Activated CD4-positive, alpha-beta T cell treated with anti-CD3 and anti-CD28 coated beads, Interleukin-2, amount 10 ng/mL, durations not matched to agents 7 days and 5 days (primary cell): Measurements from ENCODE around the gene TBC1D22A. TPM values are rescaled to one million over a fixed set of nuclear protein-coding genes. Genes with fewer than 3 reads are reported as not detected.
A peak's percentile ranks its signal among the peaks of the same experiment; 100 is the strongest.
"Not testable (repeated sequence)": the region's sequence is repeated elsewhere in the genome, so short reads cannot be mapped to it uniquely, and the experiment has no call there.

Experiments used
- CTCF ChIA-PET: fragments of 350-600 bp; sonication (Branson Sonifier 250); formaldehyde crosslinking; loops from one replicate; lab custom pipeline; 2021; ENCODE audit warnings: antibody characterized with exemption; lab: Charles Lee
- POLR2A ChIA-PET: fragments of 350-600 bp; sonication (Branson Sonifier 250); formaldehyde crosslinking; loops from one replicate; lab custom pipeline; 2021; ENCODE audit warnings: antibody characterized with exemption; lab: Charles Lee
- DNase-seq: peaks from one replicate; pipeline ENCODE4 v3.0.0-alpha.2; 2020
- H3K27ac Mint-ChIP-seq: one replicate; pipeline ENCODE4 v1.8.0; 2021; ENCODE audit warnings: mild to moderate bottlenecking, moderate library complexity, mixed read lengths
- H3K27me3 Mint-ChIP-seq: one replicate; pipeline ENCODE4 v1.8.0; 2021; ENCODE audit warnings: mixed read lengths
- H3K36me3 Mint-ChIP-seq: one replicate; pipeline ENCODE4 v1.8.0; 2021; ENCODE audit warnings: low read depth, mixed read lengths
- H3K4me1 Mint-ChIP-seq: one replicate; pipeline ENCODE4 v1.8.0; 2021; ENCODE audit warnings: mixed read lengths
- H3K4me3 Mint-ChIP-seq: one replicate; pipeline ENCODE4 v1.8.0; 2021; ENCODE audit warnings: mild to moderate bottlenecking, moderate library complexity, mixed read lengths
- H3K9me3 Mint-ChIP-seq: one replicate; pipeline ENCODE4 v1.8.0; 2021; ENCODE audit warnings: mixed read lengths
- total RNA-seq, 2 experiments: library from RNA; stranded (reverse); gene quantifications; one replicate each; pipeline ENCODE4 v1.2.3, GENCODE V29; 2021

The TBC1D22A gene
- total RNA-seq, 2 experiments from 2014 or later: 34.1 to 39.2 TPM

DNA sequence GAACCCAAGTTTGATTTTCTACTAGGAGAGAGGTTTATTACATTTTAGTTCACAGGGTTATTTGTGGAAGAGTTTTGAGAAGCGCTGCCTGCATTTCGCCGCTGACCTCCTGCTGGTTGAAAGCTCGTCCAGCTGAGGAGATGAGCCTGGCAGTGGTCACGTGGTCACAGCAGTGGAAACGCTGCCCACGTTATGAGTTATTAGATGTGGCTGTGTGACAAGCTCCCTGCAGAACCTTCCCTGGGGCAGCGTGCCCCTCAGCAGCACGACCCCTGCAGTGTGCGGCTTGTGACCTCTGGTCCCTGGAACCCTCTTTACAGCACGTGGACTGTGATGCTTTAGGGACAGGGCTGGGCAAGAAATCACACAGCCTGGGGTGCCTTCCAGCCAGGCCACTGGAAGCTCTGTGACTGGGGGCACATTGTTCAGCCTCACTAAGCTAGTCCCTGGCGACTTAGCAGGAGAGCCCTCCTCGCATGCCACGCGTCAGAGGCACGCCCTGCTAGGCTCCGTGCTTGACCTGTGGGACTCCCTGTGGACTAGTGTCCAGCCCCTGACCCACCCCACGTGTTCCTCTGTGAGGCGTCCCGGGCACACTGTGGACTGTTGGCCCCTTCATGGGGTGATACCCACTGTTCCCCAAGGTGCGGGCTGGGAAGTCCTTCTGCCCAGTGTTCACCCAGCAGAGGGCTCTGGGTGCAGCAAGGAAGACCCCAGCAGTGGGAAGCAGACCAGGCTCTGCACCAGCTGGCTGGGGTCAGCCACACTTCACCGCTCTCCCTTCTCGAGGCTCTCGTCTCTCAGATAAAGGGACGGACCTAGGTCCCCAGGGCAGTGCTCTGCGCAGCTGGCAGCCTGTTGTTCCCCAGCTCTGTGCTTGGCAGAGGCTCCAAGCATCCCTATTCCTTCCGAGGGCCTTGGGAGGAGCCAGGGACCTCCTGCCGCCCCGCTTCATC, 349.5 kb downstream of the TBC1D22A start:
- Mint-ChIP-seq H3K27ac (no peak overlapping the region), H3K9me3 (no peaks in the 10 kb centered on the region), H3K4me1 (no peaks in the 10 kb centered on the region), H3K36me3 (no peaks in the 10 kb centered on the region), H3K4me3 (no peak overlapping the region), H3K27me3 (no peaks in the 10 kb centered on the region)
- POLR2A ChIA-PET: no interaction called here
- CTCF ChIA-PET: no interaction called here
- DNase-seq: no peak

- ChIA-PET CTCF (no interaction called here), POLR2A (no interaction called here)
- no peak for DNase-seq
- H3K9me3 Mint-ChIP-seq: no peaks in the 10 kb centered on the region
- H3K4me1 Mint-ChIP-seq: no peaks in the 10 kb centered on the region
- no peaks in the 10 kb centered on the region for H3K27me3 Mint-ChIP-seq
- H3K36me3 Mint-ChIP-seq: no peaks in the 10 kb centered on the region
- H3K27ac Mint-ChIP-seq: no peak overlapping the region
- H3K4me3 Mint-ChIP-seq: no peak overlapping the region
These were observed 350.1 kb downstream of the TBC1D22A start for GRCh38 chr22:47112582-47112965.

- ChIA-PET CTCF (no interaction called here), POLR2A (no interaction called here)
- no peak overlapping the region for H3K27ac Mint-ChIP-seq
- DNase-seq: no peak
- no peak overlapping the region for H3K4me3 Mint-ChIP-seq
- no peaks in the 10 kb centered on the region for H3K27me3 Mint-ChIP-seq
- no peaks in the 10 kb centered on the region for H3K4me1 Mint-ChIP-seq
- no peaks in the 10 kb centered on the region for H3K36me3 Mint-ChIP-seq
- no peaks in the 10 kb centered on the region for H3K9me3 Mint-ChIP-seq
These were observed 350.8 kb downstream of the TBC1D22A start for GRCh38 chr22:47112994-47113852.

- CTCF ChIA-PET: no interaction called here
- no peak overlapping the region for H3K4me3 Mint-ChIP-seq
- no peaks in the 10 kb centered on the region for H3K36me3 Mint-ChIP-seq
- POLR2A ChIA-PET: no interaction called here
- H3K9me3 Mint-ChIP-seq: no peaks in the 10 kb centered on the region
- H3K27ac Mint-ChIP-seq: peak overlapping the region; percentile 52
- no peaks in the 10 kb centered on the region for H3K4me1 Mint-ChIP-seq
- no peak for DNase-seq
- H3K27me3 Mint-ChIP-seq: no peaks in the 10 kb centered on the region
These were observed 351.5 kb downstream of the TBC1D22A start for GRCh38 chr22:47113853-47114415.

DNA sequence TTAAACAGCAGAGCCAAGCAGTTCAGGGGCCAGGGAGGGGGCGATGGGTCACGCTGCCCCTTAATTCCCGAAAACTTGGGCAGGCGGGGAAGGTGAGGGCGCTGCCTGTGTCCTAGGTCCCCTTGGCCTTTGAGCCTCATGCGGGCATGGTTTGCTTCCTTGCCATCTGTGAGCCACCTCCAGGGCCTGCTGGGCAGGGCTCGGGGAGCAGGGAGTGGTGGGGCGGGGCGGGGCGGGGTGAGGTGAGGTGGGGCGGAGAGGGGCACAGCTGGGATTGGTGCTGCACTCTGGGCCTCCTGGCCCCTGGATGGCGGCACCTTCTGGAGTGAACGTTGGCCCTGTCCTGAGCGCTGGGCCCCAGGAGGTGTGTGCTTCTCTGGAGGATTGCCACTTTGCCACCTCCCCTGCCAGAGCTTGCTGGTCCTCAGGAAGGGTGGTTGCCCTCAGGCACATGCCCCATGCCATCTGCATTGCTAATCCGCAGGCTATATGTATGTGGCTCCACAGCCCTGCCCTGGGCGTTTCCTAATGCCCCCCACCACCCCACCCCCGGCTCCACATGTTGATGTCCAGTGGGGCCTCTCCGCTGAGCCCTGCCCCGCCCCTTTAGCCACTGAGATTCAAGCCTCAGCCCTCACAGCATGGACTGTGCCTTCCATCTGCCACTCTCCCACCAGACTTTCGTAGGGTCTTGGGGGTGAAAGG, 352.5 kb downstream of the TBC1D22A start:
- Mint-ChIP-seq H3K4me3 (no peak overlapping the region), H3K9me3 (no peaks in the 10 kb centered on the region), H3K4me1 (no peaks in the 10 kb centered on the region), H3K27me3 (no peaks in the 10 kb centered on the region), H3K27ac (no peak overlapping the region), H3K36me3 (no peaks in the 10 kb centered on the region)
- ChIA-PET POLR2A (no interaction called here), CTCF (no interaction called here)
- no peak for DNase-seq

DNA sequence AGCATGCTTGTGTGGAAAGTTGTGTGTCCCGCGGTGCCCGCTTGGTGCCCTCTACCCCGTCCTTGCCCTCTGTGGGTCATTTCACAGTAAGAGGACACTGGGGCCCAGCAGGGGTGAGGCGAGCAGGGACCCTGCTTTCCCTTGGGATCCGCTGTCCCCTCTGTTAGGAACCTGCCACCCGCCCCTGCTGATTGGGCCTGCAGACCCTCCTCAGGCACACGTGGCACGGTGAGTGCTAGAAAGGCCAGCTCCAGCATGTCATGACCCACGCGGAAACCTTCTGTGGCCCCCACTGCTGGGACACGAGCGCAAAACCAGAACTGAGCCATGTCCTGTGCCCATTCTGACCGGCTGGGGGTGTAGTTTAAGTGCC, 353.1 kb downstream of the TBC1D22A start:
- no peaks in the 10 kb centered on the region for H3K27me3 Mint-ChIP-seq
- H3K27ac Mint-ChIP-seq: no peak overlapping the region
- H3K9me3 Mint-ChIP-seq: no peaks in the 10 kb centered on the region
- H3K4me1 Mint-ChIP-seq: no peaks in the 10 kb centered on the region
- H3K4me3 Mint-ChIP-seq: no peak overlapping the region
- H3K36me3 Mint-ChIP-seq: no peaks in the 10 kb centered on the region
- ChIA-PET POLR2A (no interaction called here), CTCF (no interaction called here)
- no peak for DNase-seq

DNA sequence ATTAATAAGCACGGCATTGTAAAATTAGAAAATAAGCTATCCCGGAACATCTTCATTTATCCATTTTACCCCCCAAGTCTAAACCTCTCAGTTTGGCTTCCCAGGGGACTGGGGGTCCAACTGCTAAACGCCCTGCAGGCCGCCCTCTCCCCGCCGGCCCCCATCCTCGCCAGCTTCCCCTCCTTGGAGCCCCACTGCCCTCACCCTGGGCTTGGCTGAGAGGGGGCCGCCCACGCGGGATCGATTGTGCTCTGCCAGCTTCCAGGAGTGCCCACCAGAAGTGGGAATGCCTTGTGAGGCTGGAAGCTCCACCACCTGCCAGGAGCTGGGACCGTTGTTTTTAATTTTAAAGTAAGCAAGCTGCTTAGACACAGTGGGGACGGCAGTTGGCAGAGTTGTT, 353.5 kb downstream of the TBC1D22A start:
- ChIA-PET POLR2A (no interaction called here), CTCF (no interaction called here)
- no peak overlapping the region for H3K27ac Mint-ChIP-seq
- H3K36me3 Mint-ChIP-seq: no peaks in the 10 kb centered on the region
- H3K4me3 Mint-ChIP-seq: no peak overlapping the region
- no peaks in the 10 kb centered on the region for H3K4me1 Mint-ChIP-seq
- DNase-seq: no peak
- no peaks in the 10 kb centered on the region for H3K27me3 Mint-ChIP-seq
- no peaks in the 10 kb centered on the region for H3K9me3 Mint-ChIP-seq

DNA sequence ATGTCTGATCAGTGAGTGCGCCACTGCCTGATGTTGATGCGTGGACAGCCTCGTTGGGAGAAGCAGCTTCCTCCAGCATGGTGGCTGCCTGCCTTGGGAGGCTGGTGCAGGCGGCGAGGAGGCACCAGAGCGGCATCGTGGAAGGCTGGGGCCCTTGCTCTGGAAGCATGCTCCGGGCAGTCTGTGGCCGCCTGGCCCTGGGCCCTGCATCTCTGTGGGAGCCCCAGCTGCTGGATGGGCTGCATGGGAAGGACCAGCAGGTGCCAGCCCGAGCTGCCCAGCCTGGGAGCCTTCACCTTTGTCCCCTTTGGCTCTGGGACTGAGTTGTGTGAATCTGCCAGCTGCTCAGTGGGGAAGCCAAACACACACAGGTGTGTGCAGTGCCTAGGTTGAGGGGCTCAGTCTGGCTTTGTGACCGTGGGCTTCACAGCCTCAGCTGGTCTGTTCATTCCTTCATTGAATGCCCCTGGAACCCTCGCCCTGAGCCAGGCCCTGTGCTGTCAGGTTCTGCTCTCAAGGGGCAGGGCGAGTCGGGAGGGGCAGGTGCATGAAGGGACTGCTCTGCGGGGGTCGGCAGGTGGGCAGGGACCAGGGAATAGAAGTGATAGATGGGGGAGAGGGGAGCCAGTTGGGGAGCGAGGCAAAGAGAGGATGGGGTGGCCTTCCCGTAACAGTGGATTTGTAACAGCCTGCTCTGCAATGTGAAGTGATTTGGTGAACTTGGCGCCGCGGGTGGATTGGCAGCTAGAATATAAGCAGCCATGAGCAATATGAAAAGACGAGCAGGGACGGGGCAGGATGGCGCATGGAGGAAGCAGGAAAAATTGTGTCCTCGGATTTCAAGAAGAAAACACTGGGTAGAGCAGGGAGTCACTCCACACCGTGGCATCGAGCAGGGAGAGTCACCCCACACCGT, 354.2 kb downstream of the TBC1D22A start:
- no peak for DNase-seq
- H3K36me3 Mint-ChIP-seq: no peaks in the 10 kb centered on the region
- H3K27me3 Mint-ChIP-seq: no peaks in the 10 kb centered on the region
- ChIA-PET POLR2A (no interaction called here), CTCF (no interaction called here)
- H3K9me3 Mint-ChIP-seq: no peaks in the 10 kb centered on the region
- no peaks in the 10 kb centered on the region for H3K4me1 Mint-ChIP-seq
- no peak overlapping the region for H3K27ac Mint-ChIP-seq
- no peak overlapping the region for H3K4me3 Mint-ChIP-seq

GRCh38 chr22:47117442-47117841, 355.0 kb downstream of the TBC1D22A start:
- POLR2A ChIA-PET, H3K36me3 Mint-ChIP-seq, CTCF ChIA-PET, DNase-seq, H3K4me3 Mint-ChIP-seq, H3K4me1 Mint-ChIP-seq, H3K9me3 Mint-ChIP-seq, H3K27me3 Mint-ChIP-seq, H3K27ac Mint-ChIP-seq: not testable (repeated sequence)

- no peaks in the 10 kb centered on the region for H3K4me1 Mint-ChIP-seq
- no peak overlapping the region for H3K4me3 Mint-ChIP-seq
- no peaks in the 10 kb centered on the region for H3K9me3 Mint-ChIP-seq
- no peaks in the 10 kb centered on the region for H3K36me3 Mint-ChIP-seq
- ChIA-PET POLR2A (no interaction called here), CTCF (no interaction called here)
- H3K27me3 Mint-ChIP-seq: no peaks in the 10 kb centered on the region
- DNase-seq: no peak
- no peak overlapping the region for H3K27ac Mint-ChIP-seq
These were observed 356.7 kb downstream of the TBC1D22A start for GRCh38 chr22:47119181-47119580.

- CTCF ChIA-PET: no interaction called here
- Mint-ChIP-seq H3K27me3 (no peaks in the 10 kb centered on the region), H3K4me3 (no peak overlapping the region), H3K36me3 (no peaks in the 10 kb centered on the region), H3K4me1 (no peaks in the 10 kb centered on the region), H3K9me3 (no peaks in the 10 kb centered on the region), H3K27ac (no peak overlapping the region)
- DNase-seq: no peak
- POLR2A ChIA-PET: no interaction called here
These were observed 357.9 kb downstream of the TBC1D22A start for GRCh38 chr22:47120399-47120798.

GRCh38 chr22:47121791-47122190, 359.3 kb downstream of the TBC1D22A start:
- ChIA-PET CTCF (no interaction called here), POLR2A (no interaction called here)
- no peak for DNase-seq
- Mint-ChIP-seq H3K4me3 (no peak overlapping the region), H3K27ac (no peak overlapping the region), H3K4me1 (no peaks in the 10 kb centered on the region), H3K27me3 (no peaks in the 10 kb centered on the region), H3K36me3 (no peaks in the 10 kb centered on the region), H3K9me3 (no peaks in the 10 kb centered on the region)
